Mammary epithelial cell (primary cell): Measurements from ENCODE around the gene ACYP2.

Experiments used
- CTCF ChIP-seq, 2 donors: IDR thresholded peaks in 1 of 2; conservative IDR thresholded peaks in 1 of 2; 2 replicates each; pipeline ENCODE4 v1.5.1; 2011 to 2012; ENCODE audit warnings: inconsistent platforms in 2 of 2, low read length in 2 of 2, mild to moderate bottlenecking in 2 of 2, control low read depth in 1 of 2, low read depth in 1 of 2; ENCODE audit not compliant: insufficient read depth in 1 of 2; ENCODE audit errors: extremely low read depth in 1 of 2
- EZH2 ChIP-seq: IDR thresholded peaks from 2 replicates; pipeline ENCODE4 v1.6.1; 2012; ENCODE audit warnings: low read length, inconsistent platforms, borderline replicate concordance

GRCh38 chr2:54196646-54197045 is 81.2 kb downstream of the ACYP2 start:
- no peak for TF ChIP-seq CTCF (conservative IDR thresholded peaks at IDR 0.05 in 1 of 2, IDR thresholded peaks at IDR 0.05 in 1 of 2; ENCODE audit: extremely low read depth in 1 of 2, insufficient read depth in 1 of 2, low read depth in 1 of 2, low read length in 2 of 2)
- no peak for TF ChIP-seq EZH2
